ENCODE measurements around the gene EP400.

GRCh38 chr12:131919051-131919347 lies 30.7 kb upstream of the EP400 start:
- TF ChIP-seq POLR2G (IDR thresholded peaks at IDR 0.05; ENCODE audit: low read depth, low read length) (no peak), CTCF (IDR thresholded peaks at IDR 0.05 in 2 of 3, conservative IDR thresholded peaks at IDR 0.05 in 1 of 3; ENCODE audit: insufficient read depth in 2 of 3, low read depth in 1 of 3, low read length in 3 of 3) (no peak), E2F8 (IDR thresholded peaks at IDR 0.05; ENCODE audit: low read depth, partially characterized antibody) (no peak), ZNF512 (tag; IDR thresholded peaks at IDR 0.05) (no peak), E4F1 (CRISPR knock-in tag; IDR thresholded peaks at IDR 0.05; ENCODE audit: borderline replicate concordance) (no peak), CUX1 (CRISPR knock-in tag; IDR thresholded peaks at IDR 0.05) (no peak), SRSF9 (IDR thresholded peaks at IDR 0.05; ENCODE audit: borderline replicate concordance, low read depth, low read length) (no peak), STAT6 (CRISPR knock-in tag; IDR thresholded peaks at IDR 0.05) (no peak)
